SHP77 (cell line): ENCODE measurements around the gene TESK1.
"Not testable (repeated sequence)": the region's sequence is repeated elsewhere in the genome, so short reads cannot be mapped to it uniquely, and the experiment has no call there.

Experiments used
- DNase-seq, 2 experiments: peaks; one replicate each; lab custom pipeline; 2025; lab: John Stamatoyannopoulos, UW

The TESK1 gene

DNA sequence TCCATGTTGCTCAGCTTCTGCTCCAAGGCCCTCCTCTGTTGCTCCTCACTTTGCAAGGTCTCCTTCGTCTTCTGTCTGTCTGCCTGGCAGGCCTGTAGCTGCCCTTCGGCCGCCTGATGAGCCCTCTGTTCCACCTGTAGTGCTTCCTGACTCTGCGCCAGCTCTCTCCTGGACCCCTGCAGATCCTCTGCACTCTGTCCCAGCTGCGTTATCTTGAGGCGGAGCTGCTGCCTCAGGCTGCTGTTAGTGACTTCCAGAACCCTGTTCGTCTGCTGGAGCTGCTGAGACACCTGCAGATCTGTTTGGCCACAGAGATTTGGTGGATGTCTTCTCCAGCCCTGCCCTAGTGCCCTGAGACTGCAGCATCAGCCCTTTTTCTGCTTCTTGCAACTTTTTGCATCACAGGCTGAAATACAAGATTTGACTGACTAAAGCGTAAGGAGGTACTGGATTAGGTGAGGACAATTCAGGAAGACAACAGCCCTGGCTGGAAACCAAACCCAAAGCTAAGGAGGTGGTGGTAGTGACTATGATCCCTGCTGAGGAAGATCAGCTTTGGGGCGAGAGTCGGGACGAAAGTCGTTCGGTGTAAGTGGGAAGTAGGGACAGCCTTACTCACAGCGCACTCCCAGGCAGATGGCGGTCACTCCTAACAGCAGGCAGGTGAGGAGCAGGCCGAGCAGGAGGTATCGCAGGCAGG, 11.1 kb downstream of the TESK1 start:
- no peak for DNase-seq

DNA sequence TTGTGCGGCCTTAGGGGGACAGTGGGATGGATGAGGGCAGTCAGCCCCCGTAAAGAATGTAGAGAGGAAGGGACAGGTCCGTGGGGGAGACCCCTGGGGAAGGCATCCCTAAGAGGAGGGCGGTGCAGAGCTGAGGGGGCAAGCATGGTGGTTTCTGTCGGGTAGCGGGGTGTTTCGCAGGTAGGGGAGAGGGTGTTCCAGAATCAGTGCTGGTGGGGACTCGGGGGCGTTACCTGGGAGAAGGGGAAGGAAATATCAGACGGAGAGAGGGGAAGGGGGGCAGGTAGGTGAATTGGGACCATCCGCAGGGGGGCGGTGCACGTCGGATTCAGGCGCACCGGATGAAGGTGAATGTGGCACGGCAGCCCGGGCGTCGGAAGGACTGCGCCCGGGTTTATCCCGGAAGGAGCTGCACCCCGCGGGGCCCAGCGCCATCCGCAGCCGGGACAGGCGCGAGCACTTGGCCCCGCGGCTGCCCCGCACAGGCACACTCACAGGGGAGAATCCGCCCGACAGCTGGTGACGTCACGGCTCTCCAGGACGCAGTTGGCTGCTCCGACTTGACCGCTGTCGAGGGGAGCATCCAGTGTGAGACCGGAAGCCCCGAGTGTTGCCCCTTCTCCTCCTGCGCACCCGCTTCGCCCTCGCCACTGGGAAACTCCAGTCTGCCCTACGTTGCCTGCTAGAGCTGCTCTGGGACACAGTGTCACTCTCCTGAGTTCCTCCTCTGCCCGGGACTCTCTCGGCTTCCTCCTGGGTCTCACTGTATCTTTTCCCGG, 11.8 kb downstream of the TESK1 start:
- peak in 1 of 2 experiments; percentile 13 for DNase-seq

DNA sequence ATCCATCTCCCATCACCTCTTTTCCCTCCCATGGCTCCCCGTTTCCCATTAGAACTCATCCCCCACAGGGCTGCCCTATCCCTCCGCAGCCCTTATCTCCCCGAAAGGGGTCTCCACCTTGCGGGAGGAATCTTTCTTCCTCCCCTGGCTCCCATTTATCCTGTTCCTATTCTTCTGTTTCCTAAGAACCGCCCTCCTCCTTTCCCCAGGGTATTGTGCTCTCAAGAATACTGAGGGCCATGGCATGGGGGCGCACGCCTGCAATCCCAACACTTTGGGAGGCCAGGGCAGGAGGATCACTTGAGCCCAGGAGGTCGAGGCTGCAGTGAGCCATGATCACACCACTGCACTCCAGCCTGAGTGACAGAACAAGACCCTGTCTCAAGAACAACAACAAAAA, 12.5 kb downstream of the TESK1 start:
- no peak for DNase-seq

DNA sequence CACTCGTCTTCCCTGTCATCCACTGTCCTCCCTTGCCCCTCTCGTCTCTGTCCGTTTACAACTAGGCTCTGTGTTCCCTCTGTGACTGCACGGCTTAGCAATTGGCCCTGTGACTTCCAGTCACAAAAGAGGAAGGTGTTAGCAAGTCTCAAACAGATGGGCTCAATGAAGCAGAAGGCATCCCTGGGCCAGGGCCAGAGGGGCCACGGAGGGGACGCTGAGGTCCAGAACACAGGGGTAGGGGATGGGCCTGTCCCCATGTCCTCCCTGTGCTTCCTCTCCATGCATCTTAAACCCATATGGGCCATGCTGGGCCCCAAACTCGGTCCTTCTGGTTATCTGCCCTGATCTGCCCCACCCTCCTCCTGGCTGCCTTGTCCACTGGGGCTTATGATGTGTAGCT, 13.3 kb downstream of the TESK1 start, which contains the start of gene CD72:
CD72 (minus strand) TSS at position 89 of the 403 bp plus-strand sequence. CDS start 110 bp downstream, outside the sequence.
- DNase-seq: no peak

DNA sequence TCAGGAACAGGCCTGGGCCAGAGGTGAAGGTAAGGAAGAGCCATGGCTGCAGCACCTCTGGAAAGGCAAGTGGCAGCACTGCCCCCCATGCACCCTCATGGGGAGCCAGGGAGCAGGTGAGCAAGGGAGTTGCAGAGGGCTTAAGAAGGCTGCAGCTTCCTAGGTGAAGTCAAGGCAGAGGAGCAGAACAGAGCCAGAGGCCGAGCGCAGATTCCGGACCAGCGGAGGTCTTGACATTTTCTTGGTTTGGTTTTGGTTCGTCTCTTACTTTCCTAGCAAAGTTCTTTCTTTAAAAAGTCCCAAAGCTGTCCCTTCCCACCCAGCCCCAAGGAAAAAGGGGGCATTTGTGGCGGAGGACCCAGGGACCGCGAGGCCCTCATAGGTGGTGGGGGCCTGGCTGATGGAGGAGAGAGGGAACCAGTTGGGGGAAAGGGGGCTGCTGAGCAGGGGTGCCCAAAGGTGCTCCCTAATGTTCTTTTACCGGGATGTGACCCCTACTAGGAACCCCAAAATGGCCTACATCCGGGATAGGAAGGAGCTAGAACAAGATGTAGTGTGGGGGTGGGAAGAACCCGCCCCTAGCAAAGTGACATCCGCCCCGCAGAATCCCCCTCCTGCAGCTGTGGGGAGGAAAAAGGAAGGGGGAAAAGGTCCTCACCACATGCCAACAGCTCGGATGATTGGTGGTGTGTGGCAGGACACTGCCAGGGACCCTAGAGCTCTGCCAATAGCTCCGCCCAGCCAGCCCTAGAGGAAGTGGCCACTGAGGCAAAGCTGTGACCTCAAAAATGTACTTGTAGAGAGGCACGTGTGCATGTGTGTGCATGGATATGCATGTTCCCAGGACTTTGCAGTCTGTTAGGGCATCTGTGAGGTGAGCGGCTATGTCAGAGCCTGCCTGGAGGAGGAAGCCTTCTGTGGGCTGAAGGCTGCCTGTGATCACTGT, 14.1 kb downstream of the TESK1 start:
- no peak for DNase-seq

DNA sequence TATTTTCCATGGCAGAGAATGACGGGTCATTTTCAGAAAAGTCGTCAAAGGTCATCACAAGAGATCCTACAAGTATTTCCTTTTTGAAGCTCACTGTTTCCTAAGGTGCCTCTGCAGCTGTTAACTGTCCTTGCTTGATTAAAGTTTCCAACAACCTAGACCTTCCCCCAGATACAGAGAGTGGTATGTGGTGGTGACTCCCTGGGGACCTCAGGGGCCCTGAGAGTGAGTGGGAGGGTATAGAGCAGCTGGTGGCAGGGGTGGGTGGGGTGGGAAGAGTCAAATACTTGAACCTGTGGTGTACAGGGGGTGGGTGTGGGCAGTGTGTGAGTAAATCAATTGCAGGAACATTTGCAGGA, 14.7 kb downstream of the TESK1 start:
- no peak for DNase-seq

DNA sequence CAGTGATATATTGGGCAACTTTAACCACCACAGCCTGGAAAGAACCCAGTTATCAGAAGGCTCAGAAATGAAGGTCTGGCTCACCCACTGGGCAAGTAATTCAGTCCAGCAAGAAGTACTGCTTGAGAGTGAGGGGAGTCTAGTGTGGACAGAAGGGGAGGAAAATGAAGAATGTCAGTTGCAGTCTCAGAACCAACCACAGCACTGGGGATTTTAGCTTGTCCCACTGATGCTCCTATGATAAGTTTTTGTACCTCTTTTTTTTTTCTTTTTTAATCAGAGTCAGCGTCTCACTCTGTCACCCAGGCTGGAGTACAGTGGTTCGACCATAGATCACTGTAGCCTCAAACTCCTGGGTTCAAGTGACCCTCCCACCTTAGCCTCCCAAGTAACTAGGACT, 22.5 kb downstream of the TESK1 start:
- no peak for DNase-seq

DNA sequence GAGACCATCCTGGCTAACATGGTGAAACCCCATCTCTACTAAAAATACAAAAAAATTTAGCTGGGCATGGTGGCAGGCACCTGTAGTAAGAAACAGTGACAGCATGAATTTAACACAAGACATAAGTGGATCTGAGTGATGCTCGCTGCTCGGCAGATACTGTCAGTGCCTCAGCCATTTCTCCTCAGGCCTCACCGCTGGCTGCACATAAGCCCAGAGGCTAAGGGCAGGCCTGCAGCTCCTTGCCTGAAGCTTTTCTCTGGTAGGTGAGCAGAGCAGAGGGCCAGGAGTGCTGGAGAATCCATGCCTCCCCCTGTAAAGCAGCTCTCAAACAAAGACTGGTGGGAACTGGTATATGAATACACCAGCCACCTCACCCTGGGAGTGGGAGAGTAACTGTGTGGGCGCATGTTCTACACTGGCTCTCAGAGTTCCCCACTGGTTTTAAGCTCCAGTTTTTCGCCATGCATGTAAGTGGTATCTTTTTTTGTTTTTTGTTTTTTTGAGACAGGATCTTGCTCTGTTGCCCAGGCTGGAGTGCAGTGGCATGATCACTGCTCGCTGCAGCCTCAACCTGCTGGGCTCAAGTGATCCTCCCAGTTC, 23.4 kb downstream of the TESK1 start:
- DNase-seq: no peak

DNA sequence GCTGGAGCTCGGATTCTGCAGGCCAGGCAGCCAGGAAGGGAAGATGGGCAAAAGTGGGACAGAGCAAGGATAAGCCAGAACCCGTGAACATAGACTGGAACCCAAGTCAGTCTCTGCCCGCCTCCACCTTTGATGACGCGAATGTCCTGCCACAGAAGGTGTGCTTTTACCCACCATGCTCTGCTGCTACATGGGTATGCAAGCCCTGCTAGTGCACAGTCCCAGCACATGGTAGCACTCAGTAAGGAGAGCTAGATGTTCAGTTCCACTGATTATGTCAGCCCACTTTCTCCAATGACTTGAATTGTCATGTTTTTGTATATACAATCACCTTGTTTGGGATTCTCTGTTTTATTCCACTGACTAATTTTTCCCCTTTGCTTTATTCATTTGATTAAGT, 24.5 kb downstream of the TESK1 start:
- DNase-seq: no peak

DNA sequence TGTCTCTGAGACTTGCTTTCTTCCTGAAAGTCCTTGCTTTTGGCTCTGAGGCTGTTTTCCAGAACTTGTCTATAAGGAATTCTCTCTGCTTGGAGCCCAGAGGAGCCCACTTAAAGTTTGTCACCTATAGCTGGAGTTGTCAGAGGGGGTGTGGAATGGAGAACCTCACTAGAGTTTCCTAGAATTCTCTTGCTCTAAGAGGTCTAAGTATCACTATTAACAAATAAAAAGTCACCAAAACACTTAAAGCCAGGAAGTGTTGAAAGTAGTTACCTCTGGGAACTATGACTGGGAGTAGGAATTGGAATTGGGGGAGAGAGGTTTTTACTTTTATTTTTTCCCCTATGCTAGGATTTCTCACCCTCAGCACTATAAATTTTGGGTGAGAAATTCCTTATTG, 30.7 kb downstream of the TESK1 start:
- no peak for DNase-seq

DNA sequence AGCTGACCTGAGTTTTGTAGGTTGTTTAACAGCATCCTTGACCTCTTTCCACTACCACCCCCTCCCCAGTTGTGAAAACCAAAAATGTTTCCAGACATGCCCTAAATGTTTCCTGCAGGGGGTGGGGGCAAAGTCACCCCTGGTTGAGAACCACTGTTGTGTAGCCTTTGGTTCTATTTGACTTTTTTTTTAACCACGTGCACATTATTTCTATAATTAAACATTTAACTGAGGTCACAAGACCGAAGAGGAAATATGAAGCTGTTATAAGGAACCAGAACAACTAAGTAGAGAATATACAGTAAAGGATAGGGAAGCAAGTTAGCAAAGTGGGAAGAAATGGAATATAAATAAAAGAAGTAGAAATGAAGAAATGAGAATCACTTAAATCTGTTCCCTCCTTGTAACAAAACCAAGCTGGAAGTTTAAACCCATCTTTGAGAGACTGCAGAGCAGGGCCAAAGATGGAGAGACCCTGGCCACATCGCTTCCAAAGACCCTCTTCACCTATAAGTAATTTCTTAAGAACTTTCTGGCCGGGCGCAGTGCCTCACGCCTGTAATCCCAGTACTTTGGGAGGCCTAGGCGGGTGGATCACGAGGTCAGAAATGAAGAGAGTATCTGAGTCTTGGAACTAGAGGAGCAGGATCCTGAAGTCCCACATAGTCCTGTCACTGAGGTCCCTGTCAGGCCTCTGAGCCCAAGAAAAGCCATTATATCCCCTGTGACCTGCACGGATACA, 31.2 kb downstream of the TESK1 start:
- no peak for DNase-seq

DNA sequence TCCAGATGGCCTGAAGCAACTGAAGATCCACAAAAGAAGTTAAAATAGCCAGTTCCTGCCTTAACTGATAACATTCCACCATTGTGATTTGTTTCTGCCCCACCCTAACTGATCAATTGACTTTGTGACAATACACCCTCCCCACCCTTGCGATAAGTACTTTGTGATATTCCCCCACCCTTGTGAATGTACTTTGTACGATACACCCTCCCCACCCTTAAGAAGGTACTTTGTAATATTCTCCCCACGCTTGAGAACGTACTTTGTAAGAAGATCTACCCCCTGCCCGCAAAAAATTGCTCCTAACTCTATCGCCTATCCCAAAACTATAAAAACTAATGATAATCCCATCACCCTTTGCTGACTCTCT, 31.8 kb downstream of the TESK1 start:
- not testable (repeated sequence) for DNase-seq

DNA sequence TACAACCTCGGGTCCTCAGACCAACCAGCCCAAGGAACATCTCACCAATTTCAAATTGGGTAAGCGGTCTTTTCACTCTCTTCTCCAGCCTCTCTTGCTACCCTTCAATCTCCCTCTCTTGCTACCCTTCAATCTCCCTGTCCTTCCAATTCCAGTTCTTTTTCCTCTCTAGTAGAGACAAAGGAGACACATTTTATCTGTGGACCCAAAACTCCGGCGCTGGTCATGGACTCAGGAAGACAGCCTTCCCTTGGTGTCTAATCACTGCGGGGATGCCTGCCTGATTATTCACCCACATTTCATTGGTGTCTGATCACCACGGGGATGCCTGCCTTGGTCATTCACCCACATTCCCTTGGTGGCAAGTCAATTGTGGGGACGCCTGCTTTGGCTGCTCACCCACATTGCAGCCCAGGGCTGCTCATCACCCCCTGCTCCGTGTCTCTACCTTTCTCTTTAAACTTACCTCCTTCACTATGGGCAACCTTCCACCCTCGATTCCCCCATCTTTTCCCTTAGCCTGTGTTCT, 32.4 kb downstream of the TESK1 start:
- not testable (repeated sequence) for DNase-seq

DNA sequence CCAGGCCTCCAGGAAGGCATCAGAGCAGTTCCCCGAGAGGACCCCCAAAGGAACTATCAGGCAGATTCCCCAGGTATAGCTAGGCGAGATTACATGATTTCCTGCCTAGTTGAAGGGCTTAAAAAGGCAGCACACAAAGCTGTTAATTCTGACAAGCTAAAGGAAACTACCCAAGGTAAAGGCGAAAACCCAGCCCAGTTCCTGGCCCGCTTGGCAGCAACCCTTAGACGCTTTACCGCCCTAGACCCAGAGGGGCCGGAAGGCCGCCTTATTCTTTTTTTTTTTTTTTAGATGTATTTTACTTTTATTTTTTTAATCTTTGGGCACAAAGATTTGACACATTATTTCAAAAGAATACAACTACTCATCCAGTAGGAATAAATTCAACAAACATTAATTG, 33.7 kb downstream of the TESK1 start:
- not testable (repeated sequence) for DNase-seq

DNA sequence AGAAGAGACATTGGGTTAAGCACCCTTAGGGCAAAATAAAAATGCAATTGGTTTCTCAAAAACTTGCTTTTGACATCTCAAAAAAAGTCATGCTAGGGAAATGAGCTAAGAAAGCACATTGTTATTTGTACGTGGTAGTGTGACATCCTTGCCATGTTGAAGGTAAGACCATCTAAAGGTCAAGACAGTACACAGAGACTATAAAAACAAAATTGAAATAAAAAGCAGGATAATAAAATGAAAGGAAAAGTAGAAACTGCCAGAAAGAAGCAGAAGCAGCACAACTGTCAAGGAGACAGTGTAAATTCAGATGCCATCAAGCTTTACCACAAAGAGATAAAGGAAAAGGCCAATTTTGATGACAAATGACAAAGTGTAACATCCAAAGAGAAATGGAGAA, 34.2 kb downstream of the TESK1 start:
- not testable (repeated sequence) for DNase-seq

DNA sequence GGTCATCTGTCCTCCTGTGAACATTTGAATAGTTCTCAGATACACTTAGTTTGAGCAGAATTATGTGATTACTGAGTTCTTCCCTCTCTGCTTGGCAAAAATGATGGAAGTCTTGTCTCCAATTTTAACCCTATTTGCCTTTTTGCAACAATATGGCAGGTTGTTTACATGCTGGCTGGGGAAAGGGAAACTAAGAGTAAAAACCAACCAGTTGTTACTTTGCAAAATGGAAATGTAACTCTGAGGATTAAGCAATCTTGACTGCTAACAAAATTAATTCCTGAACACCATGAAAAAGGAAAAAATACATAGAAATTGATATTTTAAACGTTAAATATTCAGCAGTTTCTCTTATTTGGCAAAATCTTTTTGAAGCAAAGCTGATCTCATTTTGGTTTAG, 34.6 kb downstream of the TESK1 start:
- no peak for DNase-seq

DNA sequence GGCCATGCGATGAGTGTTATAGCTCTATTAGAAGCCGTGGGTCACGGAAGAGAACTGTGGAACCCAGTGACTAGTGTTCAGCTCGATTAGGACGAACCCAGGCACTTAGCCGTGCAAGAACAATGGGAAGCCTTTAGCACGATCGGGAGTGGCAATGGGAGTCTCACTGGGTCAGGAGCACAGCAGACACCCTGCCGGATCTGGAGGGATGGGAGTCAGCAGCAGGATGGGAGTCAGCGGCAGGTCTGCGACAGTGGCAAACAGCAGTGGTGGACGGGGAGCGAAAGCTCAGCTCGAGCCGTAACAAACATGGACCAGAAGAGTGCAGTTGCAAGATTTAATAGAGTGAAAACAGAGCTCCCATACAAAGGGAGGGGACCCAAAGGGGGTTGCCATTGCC, 35.4 kb downstream of the TESK1 start:
- not testable (repeated sequence) for DNase-seq

DNA sequence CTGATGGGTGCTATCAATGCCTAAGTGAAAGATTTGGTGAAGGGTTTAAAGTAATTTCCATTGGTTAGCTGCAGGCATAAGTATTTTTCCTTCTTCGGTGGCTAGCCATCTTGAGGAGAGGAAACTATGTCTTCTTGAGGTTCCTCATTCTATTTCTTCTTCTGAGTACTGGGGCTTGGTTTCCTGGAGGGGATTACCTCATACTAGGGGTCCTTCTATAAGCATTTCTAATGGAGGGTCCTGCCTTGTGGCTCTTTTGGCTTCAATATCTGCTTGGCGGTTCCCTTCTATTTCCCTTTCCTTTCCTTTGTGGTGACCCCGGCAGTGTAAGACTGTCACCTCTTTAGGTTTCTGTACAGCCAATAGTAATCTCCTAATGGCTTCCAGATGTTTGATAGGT, 36.4 kb downstream of the TESK1 start:
- DNase-seq: not testable (repeated sequence)

DNA sequence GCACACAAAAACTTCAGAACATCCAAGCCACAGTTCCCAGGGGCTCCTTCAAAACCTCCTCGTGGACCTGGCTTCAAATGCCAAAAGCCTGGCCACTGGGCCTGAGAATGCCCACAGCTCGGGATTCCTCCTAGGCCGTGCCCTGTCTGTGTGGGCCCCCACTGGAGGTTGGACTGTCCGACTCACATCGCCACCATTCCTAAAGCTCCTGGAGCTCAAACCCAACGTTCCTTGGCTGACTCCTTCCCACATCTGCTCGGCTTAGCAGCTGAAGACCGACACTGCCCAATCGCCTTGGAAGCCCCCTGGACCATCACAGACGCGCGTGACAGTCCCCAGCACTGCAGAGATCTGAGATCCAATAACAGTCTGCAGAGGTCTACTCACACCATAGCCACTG, 38.0 kb downstream of the TESK1 start:
- no peak for DNase-seq

DNA sequence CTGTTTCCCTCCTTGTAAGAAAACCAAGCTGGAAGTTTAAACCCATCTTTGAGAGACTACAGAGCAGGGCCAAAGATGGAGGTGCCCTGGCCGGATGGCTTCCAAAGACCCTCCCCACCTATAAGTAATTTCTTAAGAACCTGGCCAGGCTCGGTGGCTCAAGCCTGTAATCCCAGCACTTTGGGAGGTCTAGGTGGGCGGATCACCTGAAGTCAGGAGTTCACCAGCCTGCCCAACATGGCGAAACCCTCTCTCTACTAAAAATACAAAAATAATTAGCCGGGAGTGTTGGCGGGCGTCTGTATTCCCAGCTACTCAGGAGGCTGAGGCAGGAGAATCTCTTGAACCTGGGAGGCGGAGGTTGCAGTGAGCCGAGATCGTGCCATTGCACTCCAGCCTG, 40.7 kb downstream of the TESK1 start:
- not testable (repeated sequence) for DNase-seq

DNA sequence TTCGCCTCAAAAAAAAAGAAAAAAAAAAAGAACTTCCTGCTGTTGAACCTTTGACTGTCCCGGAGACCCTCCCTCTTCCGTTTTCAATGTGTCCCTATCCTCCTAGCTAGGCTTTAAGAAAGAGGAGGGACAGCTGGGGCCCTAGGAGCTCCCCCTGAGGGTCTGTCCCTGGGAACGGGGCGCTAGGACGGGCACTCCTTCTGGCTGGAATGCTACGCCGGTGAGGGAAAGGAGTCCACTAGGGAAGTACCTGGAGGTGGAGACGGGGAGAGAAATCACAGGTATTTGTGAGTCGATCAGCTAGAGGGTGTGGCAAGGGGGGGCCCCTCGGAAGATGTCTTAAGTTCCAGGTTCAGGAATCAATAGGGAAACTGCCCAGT, 41.1 kb downstream of the TESK1 start:
- DNase-seq: no peak
